Head of caudate nucleus (tissue), 42 donors: ENCODE measurements around the gene LRRC27.

Experiments used
- DNase-seq, 42 donors: peaks; one replicate each; pipeline versions ENCODE4 v3.0.0 to v3.0.0-alpha.2; 2020 to 2021; ENCODE audit warnings: mixed read lengths in 7 of 42
- intact Hi-C: fragments of 100-400 bp; cut with DNase I; formaldehyde crosslinking; loops from one replicate; pipeline ENCODE4 v1.15.0; 2022

LRRC27 gene

GRCh38 chr10:132420981-132421846, 89.2 kb downstream of the LRRC27 start:
- peak in 34 of 42 donors; percentile 22 to 83 (median 64) for DNase-seq
- intact Hi-C loops, result no loop called here

GRCh38 chr10:132421847-132422751, 90.1 kb downstream of the LRRC27 start:
- intact Hi-C loops, result no loop called here
- no peak for DNase-seq

GRCh38 chr10:132422903-132423825, 91.2 kb downstream of the LRRC27 start:
- intact Hi-C loops, result no loop called here
- no peak for DNase-seq

- intact Hi-C loops, result no loop called here
- peak in 6 of 42 donors; percentile 27 to 58 (median 52) for DNase-seq
These were observed 92.2 kb downstream of the LRRC27 start for GRCh38 chr10:132423966-132424861.

GRCh38 chr10:132425029-132425756, 93.2 kb downstream of the LRRC27 start:
- intact Hi-C loops, result no loop called here

GRCh38 chr10:132425757-132426155, 93.8 kb downstream of the LRRC27 start:
- intact Hi-C loops, result no loop called here
- no peak for DNase-seq

More at GRCh38 chr10:132425029-132425756, 93.2 kb downstream of the LRRC27 start:
- DNase-seq, result no peak

GRCh38 chr10:132427006-132427771, 95.2 kb downstream of the LRRC27 start:
- DNase-seq, result no peak
- intact Hi-C loops, result no loop called here

- no peak for DNase-seq
- intact Hi-C loops, result no loop called here
These were observed 96.0 kb downstream of the LRRC27 start for GRCh38 chr10:132427939-132428367.

- DNase-seq, result no peak
- intact Hi-C loops, result no loop called here
These were observed 96.5 kb downstream of the LRRC27 start for GRCh38 chr10:132428486-132428995.
